Endothelial cell of umbilical vein (primary cell): ENCODE results near the gene CDC42EP3.

ENCODE experiments used
- EZH2 ChIP-seq: IDR thresholded peaks from 2 replicates; pipeline ENCODE4 v1.6.1; 2012; ENCODE audit warnings: borderline replicate concordance, low read depth, mild to moderate bottlenecking, moderate library complexity, low read length, inconsistent platforms; ENCODE audit not compliant: severe bottlenecking
- FOS ChIP-seq: IDR thresholded peaks from 2 replicates; pipeline ENCODE4 v1.6.1; 2011; ENCODE audit warnings: mild to moderate bottlenecking, low read length, moderate library complexity, borderline replicate concordance; ENCODE audit not compliant: insufficient read depth
- GATA2 ChIP-seq: IDR thresholded peaks from 2 replicates; pipeline ENCODE4 v1.7.0; 2011; ENCODE audit warnings: low read depth, mild to moderate bottlenecking, moderate library complexity, mixed read lengths, low read length; ENCODE audit not compliant: insufficient read length, insufficient read depth
- JUN ChIP-seq: IDR thresholded peaks from 2 replicates; pipeline ENCODE4 v1.6.1; 2011; ENCODE audit warnings: borderline replicate concordance, low read depth; ENCODE audit not compliant: insufficient read length, insufficient read depth
- MYC ChIP-seq: IDR thresholded peaks from one replicate; pipeline ENCODE4 v1.6.1; 2011; ENCODE audit warnings: mild to moderate bottlenecking, low read depth, low read length
- POLR2A ChIP-seq: IDR thresholded peaks from 2 replicates; pipeline ENCODE4 v1.6.1; 2012; ENCODE audit warnings: low read depth, mild to moderate bottlenecking, control low read depth, low read length
- POLR2AphosphoS5 ChIP-seq: IDR thresholded peaks from 2 replicates; pipeline ENCODE4 v1.6.1; 2012; ENCODE audit warnings: low read depth, mild to moderate bottlenecking, control low read depth, low read length, moderate library complexity; ENCODE audit not compliant: insufficient read depth
- TF ChIP-seq, protein P1 (sequence below), 2 donors: IDR thresholded peaks; 1 replicate in 1 of 2; 2 replicates in 1 of 2; pipeline ENCODE4 v1.5.1; 2011; ENCODE audit warnings: low read length in 2 of 2, mild to moderate bottlenecking in 2 of 2, moderate library complexity in 2 of 2, control low read depth in 1 of 2, inconsistent platforms in 1 of 2, low read depth in 1 of 2; ENCODE audit not compliant: insufficient read depth in 1 of 2; ENCODE audit errors: extremely low read depth in 1 of 2
- TF ChIP-seq, protein P2 (sequence below): IDR thresholded peaks from 2 replicates; pipeline ENCODE4 v1.6.1; 2011; ENCODE audit not compliant: insufficient read depth, insufficient read length

DNA sequence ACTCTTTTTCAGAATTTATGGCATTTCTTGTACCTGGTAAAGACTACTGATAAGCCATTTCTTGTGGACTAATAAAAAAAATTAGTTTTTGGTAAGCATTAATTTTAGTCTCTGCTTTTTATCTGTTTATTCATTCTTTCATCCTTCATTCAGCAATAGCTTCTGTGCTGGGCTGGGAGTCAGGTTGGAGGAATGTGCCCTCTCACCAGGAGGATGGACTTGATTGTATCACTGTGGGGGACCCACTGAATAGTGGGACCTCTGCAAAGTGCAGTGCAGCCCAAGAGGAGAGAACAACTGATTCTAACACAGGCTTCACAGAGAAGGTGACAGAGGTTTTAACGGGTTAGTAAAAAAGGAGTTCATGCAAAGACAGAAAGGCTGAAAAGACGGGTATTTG, 39.1 kb downstream of the CDC42EP3 start:
- TF ChIP-seq, protein P1, sequence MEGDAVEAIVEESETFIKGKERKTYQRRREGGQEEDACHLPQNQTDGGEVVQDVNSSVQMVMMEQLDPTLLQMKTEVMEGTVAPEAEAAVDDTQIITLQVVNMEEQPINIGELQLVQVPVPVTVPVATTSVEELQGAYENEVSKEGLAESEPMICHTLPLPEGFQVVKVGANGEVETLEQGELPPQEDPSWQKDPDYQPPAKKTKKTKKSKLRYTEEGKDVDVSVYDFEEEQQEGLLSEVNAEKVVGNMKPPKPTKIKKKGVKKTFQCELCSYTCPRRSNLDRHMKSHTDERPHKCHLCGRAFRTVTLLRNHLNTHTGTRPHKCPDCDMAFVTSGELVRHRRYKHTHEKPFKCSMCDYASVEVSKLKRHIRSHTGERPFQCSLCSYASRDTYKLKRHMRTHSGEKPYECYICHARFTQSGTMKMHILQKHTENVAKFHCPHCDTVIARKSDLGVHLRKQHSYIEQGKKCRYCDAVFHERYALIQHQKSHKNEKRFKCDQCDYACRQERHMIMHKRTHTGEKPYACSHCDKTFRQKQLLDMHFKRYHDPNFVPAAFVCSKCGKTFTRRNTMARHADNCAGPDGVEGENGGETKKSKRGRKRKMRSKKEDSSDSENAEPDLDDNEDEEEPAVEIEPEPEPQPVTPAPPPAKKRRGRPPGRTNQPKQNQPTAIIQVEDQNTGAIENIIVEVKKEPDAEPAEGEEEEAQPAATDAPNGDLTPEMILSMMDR (IDR thresholded peaks at IDR 0.05; ENCODE audit: extremely low read depth in 1 of 2, insufficient read depth in 1 of 2, low read depth in 1 of 2, low read length in 2 of 2): no peak
- TF ChIP-seq POLR2A (no peak), POLR2AphosphoS5 (no peak), EZH2 (no peak), GATA2 (no peak), FOS (no peak), MYC (no peak), JUN (no peak)
- TF ChIP-seq, protein P2, sequence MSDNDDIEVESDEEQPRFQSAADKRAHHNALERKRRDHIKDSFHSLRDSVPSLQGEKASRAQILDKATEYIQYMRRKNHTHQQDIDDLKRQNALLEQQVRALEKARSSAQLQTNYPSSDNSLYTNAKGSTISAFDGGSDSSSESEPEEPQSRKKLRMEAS: no peak
